OCI-LY1 (cell line): ENCODE measurements around the gene SIRT6.

Source experiments
- H2AFZ ChIP-seq: fragments of 200-600 bp; sonication (generic), shearing (Covaris generic); 2 replicates; pipeline ENCODE4 v1.6.0; 2014; ENCODE audit warnings: antibody characterized with exemption, mild to moderate bottlenecking, low read length
- H3F3A ChIP-seq: fragments of 200-600 bp; sonication (generic), shearing (Covaris generic); 2 replicates; pipeline ENCODE4 v1.6.0; 2014; ENCODE audit warnings: mild to moderate bottlenecking, antibody characterized with exemption, low read length, moderate library complexity; ENCODE audit not compliant: insufficient read depth
- H3K27ac ChIP-seq: fragments of 200-600 bp; sonication (generic); 2 replicates; pipeline ENCODE4 v1.5.1; 2014; ENCODE audit warnings: low read length, mixed run types, mild to moderate bottlenecking, low read depth; ENCODE audit not compliant: poor library complexity, severe bottlenecking
- H3K27me3 ChIP-seq: fragments of 200-600 bp; sonication (generic); 2 replicates; pipeline ENCODE4 v1.6.0; 2014; ENCODE audit warnings: antibody characterized with exemption, mild to moderate bottlenecking, low read length, moderate library complexity; ENCODE audit not compliant: insufficient read depth
- H3K36me3 ChIP-seq: fragments of 200-600 bp; sonication (generic); 2 replicates; pipeline ENCODE4 v1.6.1; 2014; ENCODE audit warnings: mild to moderate bottlenecking, antibody characterized with exemption, low read length, moderate library complexity, mixed read lengths; ENCODE audit not compliant: insufficient read depth
- H3K4me1 ChIP-seq: fragments of 200-600 bp; sonication (generic); 2 replicates; pipeline ENCODE4 v1.5.1; 2014; ENCODE audit warnings: mild to moderate bottlenecking, low read length, moderate library complexity; ENCODE audit not compliant: insufficient read depth, severe bottlenecking
- H3K4me2 ChIP-seq: fragments of 200-600 bp; sonication (generic), shearing (Covaris generic); 2 replicates; pipeline ENCODE4 v1.6.1; 2014; ENCODE audit warnings: low read length
- H3K4me3 ChIP-seq: fragments of 200-600 bp; sonication (generic); 2 replicates; pipeline ENCODE4 v1.5.1; 2014; ENCODE audit warnings: low read length, low read depth, mild to moderate bottlenecking, mixed read lengths; ENCODE audit not compliant: poor library complexity, severe bottlenecking
- H3K79me2 ChIP-seq: fragments of 200-600 bp; shearing (Covaris generic); 2 replicates; pipeline ENCODE4 v1.6.1; 2016; ENCODE audit warnings: mixed run types, low read length, mixed read lengths; ENCODE audit not compliant: insufficient read depth
- H3K9ac ChIP-seq: fragments of 200-600 bp; sonication (generic), shearing (Covaris generic); 2 replicates; pipeline ENCODE4 v1.6.1; 2014; ENCODE audit warnings: mild to moderate bottlenecking, low read length, mixed read lengths
- H3K9me2 ChIP-seq: fragments of 200-600 bp; sonication (generic), shearing (Covaris generic); 2 replicates; pipeline ENCODE4 v1.6.1; 2014; ENCODE audit warnings: low read depth, mild to moderate bottlenecking, low read length, mixed read lengths
- H3K9me3 ChIP-seq: fragments of 200-600 bp; shearing (Covaris generic); 2 replicates; pipeline ENCODE4 v1.6.1; 2014; ENCODE audit warnings: low read length, mixed read lengths
- H4K20me1 ChIP-seq: fragments of 200-600 bp; sonication (generic), shearing (Covaris generic); 2 replicates; pipeline ENCODE4 v1.6.0; 2016; ENCODE audit warnings: mild to moderate bottlenecking, low read length; ENCODE audit not compliant: insufficient read depth
- CTCF ChIP-seq: fragments of 200-600 bp; sonication (generic), shearing (Covaris generic); IDR thresholded peaks from 2 replicates; pipeline ENCODE4 v1.5.1; 2017; ENCODE audit warnings: mild to moderate bottlenecking, antibody characterized with exemption, low read length, moderate library complexity, mixed read lengths
- EZH2 ChIP-seq: fragments of 200-600 bp; sonication (generic), shearing (Covaris generic); IDR thresholded peaks from 2 replicates; pipeline ENCODE4 v1.8.0; 2017; ENCODE audit warnings: borderline replicate concordance, mixed run types, mild to moderate bottlenecking, antibody characterized with exemption, low read length, moderate library complexity, mixed read lengths

SIRT6 gene

GRCh38 chr19:4186087-4186993, 4.0 kb upstream of the SIRT6 start:
- no peak overlapping the region for H3K4me2 ChIP-seq
- peak; percentile 82 for TF ChIP-seq CTCF
- no peak for TF ChIP-seq EZH2

GRCh38 chr19:4185413-4186086, 3.2 kb upstream of the SIRT6 start:
- H3K4me2 ChIP-seq = no peak overlapping the region
- H3K9ac ChIP-seq = no peak overlapping the region

More at GRCh38 chr19:4186087-4186993, 4.0 kb upstream of the SIRT6 start:
- no peaks in the 10 kb centered on the region for H3K9me2 ChIP-seq
- H3K9ac ChIP-seq = no peak overlapping the region
- no peaks in the 10 kb centered on the region; the same call in 1 of the 2 replicates for H3K27me3 ChIP-seq
- H3K36me3 ChIP-seq = no peaks in the 10 kb centered on the region
- no peaks in the 10 kb centered on the region for H3K79me2 ChIP-seq
- no peak overlapping the region for H2AFZ ChIP-seq
- no peaks in the 10 kb centered on the region for H4K20me1 ChIP-seq
- H3K27ac ChIP-seq = no peak overlapping the region
- H3K4me1 ChIP-seq = peaks cover 26% of the 10 kb centered on the region
- H3K4me3 ChIP-seq = no peak overlapping the region
- no peaks in the 10 kb centered on the region for H3F3A ChIP-seq
- no peaks in the 10 kb centered on the region for H3K9me3 ChIP-seq

More at GRCh38 chr19:4185413-4186086, 3.2 kb upstream of the SIRT6 start:
- no peaks in the 10 kb centered on the region for H3K9me3 ChIP-seq
- H3K27ac ChIP-seq = no peak overlapping the region
- no peaks in the 10 kb centered on the region for H3K36me3 ChIP-seq
- no peak overlapping the region for H2AFZ ChIP-seq
- no peaks in the 10 kb centered on the region; the same call in 1 of the 2 replicates for H3K27me3 ChIP-seq
- no peaks in the 10 kb centered on the region for H3K79me2 ChIP-seq
- H4K20me1 ChIP-seq = no peaks in the 10 kb centered on the region
- TF ChIP-seq CTCF = no peak
- no peak for TF ChIP-seq EZH2
- H3K4me3 ChIP-seq = no peak overlapping the region
- H3F3A ChIP-seq = no peaks in the 10 kb centered on the region
- no peaks in the 10 kb centered on the region for H3K9me2 ChIP-seq
- H3K4me1 ChIP-seq = peaks cover 34% of the 10 kb centered on the region
